Measurements from ENCODE around the gene ZNF425.

Gene ZNF425

DNA sequence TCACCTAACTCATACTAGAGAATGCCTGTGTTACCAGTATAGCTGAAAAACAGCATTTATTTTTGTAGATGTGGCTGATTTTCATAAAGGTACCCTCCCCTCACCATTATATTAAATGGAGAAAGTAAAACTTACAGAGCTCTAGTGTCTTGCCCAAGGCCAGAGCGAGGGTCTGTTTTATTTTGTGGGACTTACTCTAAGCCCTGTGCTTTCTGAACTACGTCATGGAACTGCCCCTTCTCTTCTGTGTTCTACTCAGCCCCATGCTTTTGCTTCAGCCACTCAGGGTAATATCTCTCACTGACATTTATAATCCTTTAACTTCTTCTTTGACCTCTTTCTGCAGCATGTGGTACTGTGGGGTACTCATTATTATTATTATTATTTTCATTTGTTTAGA, 25.3 kb downstream of the ZNF425 start:
- no peak overlapping the region for H3K4me3 ChIP-seq (ENCODE audit: insufficient read depth, low read length, poor library complexity, severe bottlenecking)
- no peaks in the 10 kb centered on the region for H3K9me3 ChIP-seq (ENCODE audit: insufficient read depth, low read length)
- H3K4me2 ChIP-seq (ENCODE audit: low read depth, low read length, poor library complexity, severe bottlenecking) = no peak overlapping the region
- no peaks in the 10 kb centered on the region for H3K27me3 ChIP-seq (ENCODE audit: low read length)
- H3K9me2 ChIP-seq (replicated peaks; ENCODE audit: insufficient read depth, low read length) = no peaks in the 10 kb centered on the region
- no peaks in the 10 kb centered on the region for H3K79me2 ChIP-seq (ENCODE audit: insufficient read depth, low read length)
- H4K20me1 ChIP-seq (ENCODE audit: low read depth, low read length) = no peaks in the 10 kb centered on the region
- TF ChIP-seq, protein P1, sequence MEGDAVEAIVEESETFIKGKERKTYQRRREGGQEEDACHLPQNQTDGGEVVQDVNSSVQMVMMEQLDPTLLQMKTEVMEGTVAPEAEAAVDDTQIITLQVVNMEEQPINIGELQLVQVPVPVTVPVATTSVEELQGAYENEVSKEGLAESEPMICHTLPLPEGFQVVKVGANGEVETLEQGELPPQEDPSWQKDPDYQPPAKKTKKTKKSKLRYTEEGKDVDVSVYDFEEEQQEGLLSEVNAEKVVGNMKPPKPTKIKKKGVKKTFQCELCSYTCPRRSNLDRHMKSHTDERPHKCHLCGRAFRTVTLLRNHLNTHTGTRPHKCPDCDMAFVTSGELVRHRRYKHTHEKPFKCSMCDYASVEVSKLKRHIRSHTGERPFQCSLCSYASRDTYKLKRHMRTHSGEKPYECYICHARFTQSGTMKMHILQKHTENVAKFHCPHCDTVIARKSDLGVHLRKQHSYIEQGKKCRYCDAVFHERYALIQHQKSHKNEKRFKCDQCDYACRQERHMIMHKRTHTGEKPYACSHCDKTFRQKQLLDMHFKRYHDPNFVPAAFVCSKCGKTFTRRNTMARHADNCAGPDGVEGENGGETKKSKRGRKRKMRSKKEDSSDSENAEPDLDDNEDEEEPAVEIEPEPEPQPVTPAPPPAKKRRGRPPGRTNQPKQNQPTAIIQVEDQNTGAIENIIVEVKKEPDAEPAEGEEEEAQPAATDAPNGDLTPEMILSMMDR (IDR thresholded peaks at IDR 0.05; ENCODE audit: insufficient read depth, low read length, poor library complexity, severe bottlenecking) = no peak
- no peak for TF ChIP-seq EZH2phosphoT487 (conservative IDR thresholded peaks at IDR 0.05; ENCODE audit: low read length)
- no peaks in the 10 kb centered on the region for H3K36me3 ChIP-seq (ENCODE audit: low read length)
- no peaks in the 10 kb centered on the region for H3F3A ChIP-seq (ENCODE audit: insufficient read depth)
- H3K27ac ChIP-seq (ENCODE audit: low read depth, low read length) = no peak overlapping the region
- H3K9ac ChIP-seq (ENCODE audit: low read length) = no peak overlapping the region
- H2AFZ ChIP-seq (ENCODE audit: low read depth, low read length, severe bottlenecking) = no peak overlapping the region

DNA sequence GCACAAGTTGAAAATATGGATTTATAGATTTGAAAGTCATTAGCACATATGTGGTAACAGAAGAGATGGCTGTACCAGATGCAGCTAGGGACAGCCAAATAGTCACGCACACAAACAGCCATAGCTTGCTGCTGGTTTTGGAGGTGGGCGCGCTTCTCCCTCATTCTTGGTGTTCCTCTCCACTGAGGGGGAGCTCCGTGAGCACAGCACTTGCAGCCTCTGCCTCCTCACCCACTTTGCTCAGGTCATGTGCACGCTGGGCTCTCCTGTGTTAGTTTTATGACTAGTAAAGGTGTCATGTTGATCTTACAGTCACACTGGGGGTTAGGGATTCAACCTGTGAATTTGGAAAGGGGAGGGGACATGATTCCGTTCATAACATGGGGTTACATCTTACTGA, 27.1 kb downstream of the ZNF425 start:
- H3K4me3 ChIP-seq (ENCODE audit: insufficient read depth, low read length, poor library complexity, severe bottlenecking) = no peak overlapping the region
- no peaks in the 10 kb centered on the region for H3F3A ChIP-seq (ENCODE audit: insufficient read depth)
- H3K9me2 ChIP-seq (replicated peaks; ENCODE audit: insufficient read depth, low read length) = no peaks in the 10 kb centered on the region
- no peaks in the 10 kb centered on the region for H3K36me3 ChIP-seq (ENCODE audit: low read length)
- H2AFZ ChIP-seq (ENCODE audit: low read depth, low read length, severe bottlenecking) = no peak overlapping the region
- H3K79me2 ChIP-seq (ENCODE audit: insufficient read depth, low read length) = no peaks in the 10 kb centered on the region
- no peak overlapping the region for H3K4me2 ChIP-seq (ENCODE audit: low read depth, low read length, poor library complexity, severe bottlenecking)
- H3K27ac ChIP-seq (ENCODE audit: low read depth, low read length) = no peak overlapping the region
- H4K20me1 ChIP-seq (ENCODE audit: low read depth, low read length) = no peaks in the 10 kb centered on the region
- H3K9me3 ChIP-seq (ENCODE audit: insufficient read depth, low read length) = no peaks in the 10 kb centered on the region
- no peaks in the 10 kb centered on the region for H3K27me3 ChIP-seq (ENCODE audit: low read length)
- no peak overlapping the region for H3K9ac ChIP-seq (ENCODE audit: low read length)
- no peak for TF ChIP-seq EZH2phosphoT487 (conservative IDR thresholded peaks at IDR 0.05; ENCODE audit: low read length)
- TF ChIP-seq, protein P1 (IDR thresholded peaks at IDR 0.05; ENCODE audit: insufficient read depth, low read length, poor library complexity, severe bottlenecking) = no peak

DNA sequence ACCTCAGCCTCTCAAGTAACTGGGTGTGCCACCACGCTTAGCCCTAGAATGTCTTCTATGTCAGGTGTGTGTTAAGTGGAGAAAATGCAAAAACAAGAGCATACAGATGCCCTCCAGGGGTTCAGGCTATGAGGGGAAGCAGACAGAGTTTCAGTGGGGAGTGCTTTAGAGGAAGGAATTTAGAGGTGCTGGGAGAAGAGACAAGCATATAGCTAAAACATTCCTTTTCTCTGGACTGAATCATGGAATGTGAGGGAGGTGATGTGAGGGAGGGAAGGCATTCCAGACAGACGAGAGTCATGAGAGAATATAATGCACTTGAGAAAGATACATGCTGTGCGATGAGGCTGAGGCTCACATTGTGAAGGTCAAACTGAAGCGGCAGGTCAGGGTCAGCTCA, 29.0 kb downstream of the ZNF425 start:
- Histone ChIP-seq H3K27me3 (ENCODE audit: low read length) (no peaks in the 10 kb centered on the region), H4K20me1 (ENCODE audit: low read depth, low read length) (no peaks in the 10 kb centered on the region), H3K9me3 (ENCODE audit: insufficient read depth, low read length) (no peaks in the 10 kb centered on the region), H3F3A (ENCODE audit: insufficient read depth) (no peaks in the 10 kb centered on the region), H3K36me3 (ENCODE audit: low read length) (no peaks in the 10 kb centered on the region), H3K9ac (ENCODE audit: low read length) (no peak overlapping the region), H3K4me2 (ENCODE audit: low read depth, low read length, poor library complexity, severe bottlenecking) (no peak overlapping the region), H3K79me2 (ENCODE audit: insufficient read depth, low read length) (no peaks in the 10 kb centered on the region), H2AFZ (ENCODE audit: low read depth, low read length, severe bottlenecking) (peak overlapping the region; percentile 2), H3K4me3 (ENCODE audit: insufficient read depth, low read length, poor library complexity, severe bottlenecking) (no peak overlapping the region), H3K9me2 (replicated peaks; ENCODE audit: insufficient read depth, low read length) (no peaks in the 10 kb centered on the region), H3K27ac (ENCODE audit: low read depth, low read length) (no peak overlapping the region)
- TF ChIP-seq, protein P1 (IDR thresholded peaks at IDR 0.05; ENCODE audit: insufficient read depth, low read length, poor library complexity, severe bottlenecking) = no peak
- no peak for TF ChIP-seq EZH2phosphoT487 (conservative IDR thresholded peaks at IDR 0.05; ENCODE audit: low read length)

All from SU-DHL-6 (cell line).